WTC11 (cell line): ENCODE measurements around the gene SND1. TPM values are rescaled to one million over a fixed set of nuclear protein-coding genes. Genes with fewer than 3 reads are reported as not detected.

Experiments
- ATAC-seq: fragments of 200-7000 bp; cut with Tn5 transposase; 2 replicates; pipeline ENCODE4 v1.10.0; 2021; ENCODE audit warnings: mild to moderate bottlenecking, moderate library complexity
- CTCF ChIA-PET: fragments of 300-600 bp; sonication (Branson Sonifier 250); formaldehyde crosslinking; loops from one replicate; lab custom pipeline; 2021; ENCODE audit warnings: antibody characterized with exemption; lab: Charles Lee
- POLR2A ChIA-PET: fragments of 350-600 bp; sonication (Branson Sonifier 250); formaldehyde crosslinking; loops from one replicate; lab custom pipeline; 2021; ENCODE audit warnings: antibody characterized with exemption; lab: Charles Lee
- DNase-seq: peaks from one replicate; pipeline ENCODE4 v3.0.0; 2021; ENCODE audit warnings: low spot score
- H3K27ac Mint-ChIP-seq: 2 replicates; pipeline ENCODE4 v1.8.0; 2021; ENCODE audit warnings: mixed read lengths
- H3K27me3 Mint-ChIP-seq: 2 replicates; pipeline ENCODE4 v1.8.0; 2021; ENCODE audit warnings: low read depth, mild to moderate bottlenecking, moderate library complexity, mixed read lengths
- H3K36me3 Mint-ChIP-seq: 2 replicates; pipeline ENCODE4 v1.8.0; 2021; ENCODE audit warnings: mixed read lengths
- H3K4me1 Mint-ChIP-seq: 2 replicates; pipeline ENCODE4 v1.8.0; 2022; ENCODE audit warnings: mixed read lengths
- H3K4me3 Mint-ChIP-seq: 2 replicates; pipeline ENCODE4 v1.8.0; 2021; ENCODE audit warnings: mild to moderate bottlenecking, moderate library complexity, mixed read lengths
- H3K9me3 Mint-ChIP-seq: 2 replicates; pipeline ENCODE4 v1.8.0; 2021; ENCODE audit warnings: mixed read lengths
- GRHL2 ChIP-seq: fragments of 250-450 bp; sonication (Bioruptor Pico); IDR thresholded peaks from 2 replicates; pipeline ENCODE4 v1.8.0; 2022; ENCODE audit warnings: mild to moderate bottlenecking, moderate library complexity; ENCODE audit not compliant: insufficient replicate concordance, severe bottlenecking
- IRF2 ChIP-seq: sonication (generic); formaldehyde crosslinking; IDR thresholded peaks from 2 replicates; pipeline ENCODE4 v1.8.0; 2022; ENCODE audit warnings: low read depth, missing genetic modification reagents, borderline replicate concordance
- JUN ChIP-seq: sonication (generic); formaldehyde crosslinking; IDR thresholded peaks from 2 replicates; pipeline ENCODE4 v1.8.0; 2023; ENCODE audit warnings: mild to moderate bottlenecking, missing genetic modification reagents
- MYBL2 ChIP-seq: sonication (generic); formaldehyde crosslinking; IDR thresholded peaks from 2 replicates; pipeline ENCODE4 v1.8.1; 2023; ENCODE audit warnings: mild to moderate bottlenecking, moderate library complexity, missing genetic modification reagents
- NR3C1 ChIP-seq: sonication (generic); formaldehyde crosslinking; conservative IDR thresholded peaks from 2 replicates; pipeline ENCODE4 v1.8.1; 2023; ENCODE audit warnings: low read depth, mild to moderate bottlenecking, missing genetic modification reagents
- OVOL2 ChIP-seq: fragments of 250-450 bp; sonication (Bioruptor Pico); IDR thresholded peaks from 2 replicates; pipeline ENCODE4 v1.9.0; 2021; ENCODE audit warnings: mild to moderate bottlenecking, borderline replicate concordance
- RORB ChIP-seq: fragments of 250-450 bp; sonication (Bioruptor Pico); IDR thresholded peaks from 2 replicates; pipeline ENCODE4 v1.9.0; 2021; ENCODE audit warnings: mild to moderate bottlenecking
- SMAD3 ChIP-seq: sonication (generic); formaldehyde crosslinking; IDR thresholded peaks from 2 replicates; pipeline ENCODE4 v1.8.0; 2022; ENCODE audit warnings: missing genetic modification reagents, mild to moderate bottlenecking, borderline replicate concordance
- ZBTB21 ChIP-seq: sonication (generic); formaldehyde crosslinking; IDR thresholded peaks from 2 replicates; pipeline ENCODE4 v1.8.1; 2023; ENCODE audit warnings: mild to moderate bottlenecking, missing genetic modification reagents, borderline replicate concordance
- ZNF138 ChIP-seq: sonication (generic); formaldehyde crosslinking; conservative IDR thresholded peaks from 2 replicates; pipeline ENCODE4 v1.8.1; 2022; ENCODE audit warnings: mild to moderate bottlenecking, moderate library complexity, missing genetic modification reagents
- ZNF263 ChIP-seq: sonication (generic); formaldehyde crosslinking; IDR thresholded peaks from 2 replicates; pipeline ENCODE4 v1.8.1; 2022; ENCODE audit warnings: low read depth, mild to moderate bottlenecking, moderate library complexity, missing genetic modification reagents
- ZNF317 ChIP-seq: sonication (generic); formaldehyde crosslinking; IDR thresholded peaks from 2 replicates; pipeline ENCODE4 v1.8.1; 2023; ENCODE audit warnings: low read depth, mild to moderate bottlenecking, moderate library complexity, missing genetic modification reagents, borderline replicate concordance
- ZNF396 ChIP-seq: fragments of 250-450 bp; sonication (Bioruptor Pico); IDR thresholded peaks from 2 replicates; pipeline ENCODE4 v1.8.0; 2021; ENCODE audit warnings: mild to moderate bottlenecking, moderate library complexity, borderline replicate concordance
- ZNF416 ChIP-seq: fragments of 250-450 bp; sonication (Bioruptor Pico); IDR thresholded peaks from 2 replicates; pipeline ENCODE4 v1.9.0; 2021; ENCODE audit warnings: mild to moderate bottlenecking, inconsistent platforms
- ZNF423 ChIP-seq: fragments of 250-450 bp; sonication (Bioruptor Pico); IDR thresholded peaks from 2 replicates; pipeline ENCODE4 v2.1.2; 2022; ENCODE audit warnings: mild to moderate bottlenecking, moderate library complexity
- total RNA-seq: library from RNA; stranded (reverse); gene quantifications from 3 replicates; pipeline ENCODE4 v1.2.3, GENCODE V29; 2021
- TF ChIP-seq, protein P1 (sequence below): sonication (generic); formaldehyde crosslinking; IDR thresholded peaks from 2 replicates; pipeline ENCODE4 v1.8.1; 2022; ENCODE audit warnings: low read depth, mild to moderate bottlenecking, moderate library complexity, missing genetic modification reagents, borderline replicate concordance
- TF ChIP-seq, protein P2 (sequence below): sonication (generic); formaldehyde crosslinking; IDR thresholded peaks from 2 replicates; pipeline ENCODE4 v1.8.1; 2023; ENCODE audit warnings: mild to moderate bottlenecking, moderate library complexity, missing genetic modification reagents
- TF ChIP-seq, protein P3 (sequence below): sonication (generic); formaldehyde crosslinking; IDR thresholded peaks from 2 replicates; pipeline ENCODE4 v1.8.0; 2022; ENCODE audit warnings: mild to moderate bottlenecking, missing genetic modification reagents
- TF ChIP-seq, protein P4 (sequence below): fragments of 250-450 bp; sonication (Bioruptor Pico); IDR thresholded peaks from 2 replicates; pipeline ENCODE4 v1.8.0; 2021; ENCODE audit warnings: mild to moderate bottlenecking
- TF ChIP-seq, protein P5 (sequence below): sonication (generic); formaldehyde crosslinking; IDR thresholded peaks from 2 replicates; pipeline ENCODE4 v1.8.0; 2022; ENCODE audit warnings: missing genetic modification reagents
- TF ChIP-seq, protein P6 (sequence below): fragments of 250-450 bp; sonication (Bioruptor Pico); conservative IDR thresholded peaks from 2 replicates; pipeline ENCODE4 v1.9.0; 2021; ENCODE audit warnings: mild to moderate bottlenecking
- TF ChIP-seq, protein P7 (sequence below): sonication (generic); formaldehyde crosslinking; conservative IDR thresholded peaks from 2 replicates; pipeline ENCODE4 v1.8.1; 2023; ENCODE audit warnings: mild to moderate bottlenecking, low read depth, missing genetic modification reagents, moderate library complexity

The SND1 gene
- total RNA-seq, 1 experiment from 2014 or later: 261 TPM

DNA sequence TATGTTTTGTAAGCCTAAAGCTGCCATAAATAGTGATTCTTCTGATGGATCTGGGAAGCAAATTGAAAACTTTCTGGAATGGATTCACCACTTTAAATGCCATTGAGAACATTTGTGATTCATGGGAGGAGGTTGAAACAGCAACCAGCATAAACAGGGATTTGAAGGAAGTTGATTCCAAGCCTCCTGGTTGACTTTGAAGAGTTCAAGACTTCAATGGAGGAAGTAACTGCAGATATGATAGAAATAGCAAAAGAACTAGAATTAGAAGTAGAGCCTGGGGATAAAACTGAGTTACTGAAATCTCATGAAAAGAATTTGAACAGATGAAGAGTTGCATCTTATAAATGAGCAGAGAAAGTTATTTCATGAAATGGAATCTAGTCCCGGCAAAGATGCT, 280.1 kb downstream of the SND1 start:
- ChIA-PET CTCF (no interaction called here), POLR2A (no interaction called here)
- TF ChIP-seq MYBL2: no peak
- TF ChIP-seq IRF2 (CRISPR knock-in tag): no peak
- no peak for TF ChIP-seq ZNF263 (CRISPR knock-in tag)
- no peak for TF ChIP-seq ZBTB21
- TF ChIP-seq ZNF317 (CRISPR knock-in tag): no peak
- TF ChIP-seq ZNF396: no peak
- no peak for TF ChIP-seq ZNF423
- TF ChIP-seq GRHL2: no peak
- no peak for TF ChIP-seq RORB (CRISPR knock-in tag)
- no peak for TF ChIP-seq NR3C1
- ATAC-seq: no peak
- no peak overlapping the region for H3K4me3 Mint-ChIP-seq
- peaks cover 29% of the 10 kb centered on the region for H3K36me3 Mint-ChIP-seq
- no peaks in the 10 kb centered on the region for H3K27me3 Mint-ChIP-seq
- H3K4me1 Mint-ChIP-seq: peaks cover 54% of the 10 kb centered on the region
- H3K27ac Mint-ChIP-seq: no peak overlapping the region
- H3K9me3 Mint-ChIP-seq: no peaks in the 10 kb centered on the region; the same call in 1 of the 2 replicates
- no peak for DNase-seq

DNA sequence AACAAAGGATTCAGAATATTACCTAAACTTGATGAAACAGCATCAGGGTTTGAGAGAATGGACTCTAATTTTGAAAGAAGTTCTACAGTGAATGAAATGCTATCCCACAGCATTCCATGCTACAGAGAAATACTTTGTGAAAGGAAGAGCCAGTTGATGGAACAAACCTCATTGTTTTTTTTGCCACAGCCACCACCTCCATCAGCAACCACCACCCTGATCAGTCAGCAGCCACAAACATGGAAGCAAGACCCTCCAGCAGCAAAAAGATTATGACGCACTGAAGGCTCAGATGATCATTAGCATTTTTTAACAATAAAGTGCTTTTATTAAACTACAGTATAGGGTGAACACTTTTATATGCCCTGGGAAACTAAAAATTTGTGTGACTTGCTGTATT, 280.5 kb downstream of the SND1 start:
- DNase-seq: no peak
- no peak overlapping the region for H3K27ac Mint-ChIP-seq
- H3K4me1 Mint-ChIP-seq: peaks cover 54% of the 10 kb centered on the region
- ChIA-PET CTCF (no interaction called here), POLR2A (no interaction called here)
- H3K4me3 Mint-ChIP-seq: no peak overlapping the region
- TF ChIP-seq ZNF138 (no peak), JUN (CRISPR knock-in tag) (no peak), ZNF416 (CRISPR knock-in tag) (no peak), SMAD3 (CRISPR knock-in tag) (no peak), OVOL2 (no peak)
- TF ChIP-seq, protein P1, sequence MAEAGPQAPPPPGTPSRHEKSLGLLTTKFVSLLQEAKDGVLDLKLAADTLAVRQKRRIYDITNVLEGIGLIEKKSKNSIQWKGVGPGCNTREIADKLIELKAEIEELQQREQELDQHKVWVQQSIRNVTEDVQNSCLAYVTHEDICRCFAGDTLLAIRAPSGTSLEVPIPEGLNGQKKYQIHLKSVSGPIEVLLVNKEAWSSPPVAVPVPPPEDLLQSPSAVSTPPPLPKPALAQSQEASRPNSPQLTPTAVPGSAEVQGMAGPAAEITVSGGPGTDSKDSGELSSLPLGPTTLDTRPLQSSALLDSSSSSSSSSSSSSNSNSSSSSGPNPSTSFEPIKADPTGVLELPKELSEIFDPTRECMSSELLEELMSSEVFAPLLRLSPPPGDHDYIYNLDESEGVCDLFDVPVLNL (CRISPR knock-in tag): no peak
- TF ChIP-seq, protein P2, sequence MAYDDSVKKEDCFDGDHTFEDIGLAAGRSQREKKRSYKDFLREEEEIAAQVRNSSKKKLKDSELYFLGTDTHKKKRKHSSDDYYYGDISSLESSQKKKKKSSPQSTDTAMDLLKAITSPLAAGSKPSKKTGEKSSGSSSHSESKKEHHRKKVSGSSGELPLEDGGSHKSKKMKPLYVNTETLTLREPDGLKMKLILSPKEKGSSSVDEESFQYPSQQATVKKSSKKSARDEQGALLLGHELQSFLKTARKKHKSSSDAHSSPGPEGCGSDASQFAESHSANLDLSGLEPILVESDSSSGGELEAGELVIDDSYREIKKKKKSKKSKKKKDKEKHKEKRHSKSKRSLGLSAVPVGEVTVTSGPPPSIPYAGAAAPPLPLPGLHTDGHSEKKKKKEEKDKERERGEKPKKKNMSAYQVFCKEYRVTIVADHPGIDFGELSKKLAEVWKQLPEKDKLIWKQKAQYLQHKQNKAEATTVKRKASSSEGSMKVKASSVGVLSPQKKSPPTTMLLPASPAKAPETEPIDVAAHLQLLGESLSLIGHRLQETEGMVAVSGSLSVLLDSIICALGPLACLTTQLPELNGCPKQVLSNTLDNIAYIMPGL: no peak
- TF ChIP-seq, protein P3, sequence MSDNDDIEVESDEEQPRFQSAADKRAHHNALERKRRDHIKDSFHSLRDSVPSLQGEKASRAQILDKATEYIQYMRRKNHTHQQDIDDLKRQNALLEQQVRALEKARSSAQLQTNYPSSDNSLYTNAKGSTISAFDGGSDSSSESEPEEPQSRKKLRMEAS: no peak
- TF ChIP-seq, protein P4, sequence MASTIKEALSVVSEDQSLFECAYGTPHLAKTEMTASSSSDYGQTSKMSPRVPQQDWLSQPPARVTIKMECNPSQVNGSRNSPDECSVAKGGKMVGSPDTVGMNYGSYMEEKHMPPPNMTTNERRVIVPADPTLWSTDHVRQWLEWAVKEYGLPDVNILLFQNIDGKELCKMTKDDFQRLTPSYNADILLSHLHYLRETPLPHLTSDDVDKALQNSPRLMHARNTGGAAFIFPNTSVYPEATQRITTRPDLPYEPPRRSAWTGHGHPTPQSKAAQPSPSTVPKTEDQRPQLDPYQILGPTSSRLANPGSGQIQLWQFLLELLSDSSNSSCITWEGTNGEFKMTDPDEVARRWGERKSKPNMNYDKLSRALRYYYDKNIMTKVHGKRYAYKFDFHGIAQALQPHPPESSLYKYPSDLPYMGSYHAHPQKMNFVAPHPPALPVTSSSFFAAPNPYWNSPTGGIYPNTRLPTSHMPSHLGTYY (CRISPR knock-in tag): no peak
- TF ChIP-seq, protein P5, sequence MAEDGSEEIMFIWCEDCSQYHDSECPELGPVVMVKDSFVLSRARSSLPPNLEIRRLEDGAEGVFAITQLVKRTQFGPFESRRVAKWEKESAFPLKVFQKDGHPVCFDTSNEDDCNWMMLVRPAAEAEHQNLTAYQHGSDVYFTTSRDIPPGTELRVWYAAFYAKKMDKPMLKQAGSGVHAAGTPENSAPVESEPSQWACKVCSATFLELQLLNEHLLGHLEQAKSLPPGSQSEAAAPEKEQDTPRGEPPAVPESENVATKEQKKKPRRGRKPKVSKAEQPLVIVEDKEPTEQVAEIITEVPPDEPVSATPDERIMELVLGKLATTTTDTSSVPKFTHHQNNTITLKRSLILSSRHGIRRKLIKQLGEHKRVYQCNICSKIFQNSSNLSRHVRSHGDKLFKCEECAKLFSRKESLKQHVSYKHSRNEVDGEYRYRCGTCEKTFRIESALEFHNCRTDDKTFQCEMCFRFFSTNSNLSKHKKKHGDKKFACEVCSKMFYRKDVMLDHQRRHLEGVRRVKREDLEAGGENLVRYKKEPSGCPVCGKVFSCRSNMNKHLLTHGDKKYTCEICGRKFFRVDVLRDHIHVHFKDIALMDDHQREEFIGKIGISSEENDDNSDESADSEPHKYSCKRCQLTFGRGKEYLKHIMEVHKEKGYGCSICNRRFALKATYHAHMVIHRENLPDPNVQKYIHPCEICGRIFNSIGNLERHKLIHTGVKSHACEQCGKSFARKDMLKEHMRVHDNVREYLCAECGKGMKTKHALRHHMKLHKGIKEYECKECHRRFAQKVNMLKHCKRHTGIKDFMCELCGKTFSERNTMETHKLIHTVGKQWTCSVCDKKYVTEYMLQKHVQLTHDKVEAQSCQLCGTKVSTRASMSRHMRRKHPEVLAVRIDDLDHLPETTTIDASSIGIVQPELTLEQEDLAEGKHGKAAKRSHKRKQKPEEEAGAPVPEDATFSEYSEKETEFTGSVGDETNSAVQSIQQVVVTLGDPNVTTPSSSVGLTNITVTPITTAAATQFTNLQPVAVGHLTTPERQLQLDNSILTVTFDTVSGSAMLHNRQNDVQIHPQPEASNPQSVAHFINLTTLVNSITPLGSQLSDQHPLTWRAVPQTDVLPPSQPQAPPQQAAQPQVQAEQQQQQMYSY (CRISPR knock-in tag): no peak
- TF ChIP-seq, protein P6, sequence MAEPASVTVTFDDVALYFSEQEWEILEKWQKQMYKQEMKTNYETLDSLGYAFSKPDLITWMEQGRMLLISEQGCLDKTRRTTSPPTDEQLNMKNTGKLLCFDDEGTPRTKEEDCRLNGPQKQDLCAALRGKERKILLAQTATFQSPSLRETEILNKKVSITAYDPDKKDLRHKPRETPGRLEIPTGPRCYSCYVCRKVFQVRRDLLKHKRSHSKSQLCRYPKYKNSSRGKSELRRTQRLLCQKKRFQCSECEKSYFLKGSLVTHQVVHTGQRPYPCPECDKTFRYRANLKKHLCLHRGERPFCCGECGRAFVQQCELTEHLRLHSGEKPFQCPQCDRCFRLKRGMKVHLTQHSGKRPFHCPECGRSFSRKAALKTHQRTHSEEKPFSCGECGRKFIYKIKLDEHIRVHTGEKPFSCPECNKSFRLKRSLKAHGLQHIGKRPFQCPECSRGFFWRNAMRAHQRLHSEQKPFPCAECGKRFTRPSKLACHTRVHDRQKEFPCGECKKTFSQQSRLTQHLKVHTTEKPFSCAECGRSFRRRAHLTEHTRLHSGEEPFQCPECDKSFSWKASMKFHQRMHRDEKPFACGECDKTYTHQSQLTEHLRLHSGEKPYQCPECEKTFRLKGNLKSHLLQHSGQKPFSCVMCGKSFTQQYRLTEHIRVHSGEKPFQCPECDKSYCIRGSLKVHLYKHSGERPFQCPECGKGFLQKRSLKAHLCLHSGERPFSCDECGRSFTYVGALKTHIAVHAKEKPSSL (CRISPR knock-in tag): no peak
- TF ChIP-seq, protein P7, sequence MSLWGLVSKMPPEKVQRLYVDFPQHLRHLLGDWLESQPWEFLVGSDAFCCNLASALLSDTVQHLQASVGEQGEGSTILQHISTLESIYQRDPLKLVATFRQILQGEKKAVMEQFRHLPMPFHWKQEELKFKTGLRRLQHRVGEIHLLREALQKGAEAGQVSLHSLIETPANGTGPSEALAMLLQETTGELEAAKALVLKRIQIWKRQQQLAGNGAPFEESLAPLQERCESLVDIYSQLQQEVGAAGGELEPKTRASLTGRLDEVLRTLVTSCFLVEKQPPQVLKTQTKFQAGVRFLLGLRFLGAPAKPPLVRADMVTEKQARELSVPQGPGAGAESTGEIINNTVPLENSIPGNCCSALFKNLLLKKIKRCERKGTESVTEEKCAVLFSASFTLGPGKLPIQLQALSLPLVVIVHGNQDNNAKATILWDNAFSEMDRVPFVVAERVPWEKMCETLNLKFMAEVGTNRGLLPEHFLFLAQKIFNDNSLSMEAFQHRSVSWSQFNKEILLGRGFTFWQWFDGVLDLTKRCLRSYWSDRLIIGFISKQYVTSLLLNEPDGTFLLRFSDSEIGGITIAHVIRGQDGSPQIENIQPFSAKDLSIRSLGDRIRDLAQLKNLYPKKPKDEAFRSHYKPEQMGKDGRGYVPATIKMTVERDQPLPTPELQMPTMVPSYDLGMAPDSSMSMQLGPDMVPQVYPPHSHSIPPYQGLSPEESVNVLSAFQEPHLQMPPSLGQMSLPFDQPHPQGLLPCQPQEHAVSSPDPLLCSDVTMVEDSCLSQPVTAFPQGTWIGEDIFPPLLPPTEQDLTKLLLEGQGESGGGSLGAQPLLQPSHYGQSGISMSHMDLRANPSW (CRISPR knock-in tag): no peak
- no peak for ATAC-seq
- peaks cover 29% of the 10 kb centered on the region for H3K36me3 Mint-ChIP-seq
- H3K27me3 Mint-ChIP-seq: no peaks in the 10 kb centered on the region
- H3K9me3 Mint-ChIP-seq: no peaks in the 10 kb centered on the region; the same call in 1 of the 2 replicates
